Activated gamma-delta T cell treated with Interleukin-2 at 50 U/mL for 16 hours (primary cell): Measurements from ENCODE around the gene BBS1.

Source experiments
- DNase-seq: peaks from one replicate; pipeline ENCODE4 v3.0.0-alpha.2; 2020

The BBS1 gene

GRCh38 chr11:66477263-66478201, 32.9 kb upstream of the BBS1 start:
- DNase-seq: no peak

- peak; percentile 24 for DNase-seq
These were observed 31.6 kb upstream of the BBS1 start for GRCh38 chr11:66478729-66479393.

- no peak for DNase-seq
These were observed 30.9 kb upstream of the BBS1 start for GRCh38 chr11:66479394-66480116.

- peak; percentile 97 for DNase-seq
These were observed 30.1 kb upstream of the BBS1 start, which contains the start of gene DPP3 for GRCh38 chr11:66480117-66480938. DPP3 (plus strand) TSS chr11:66480434; CDS start chr11:66482201, 1,767 bp downstream.

GRCh38 chr11:66484806-66485380, 25.5 kb upstream of the BBS1 start:
- DNase-seq: no peak

GRCh38 chr11:66488957-66489356, 21.5 kb upstream of the BBS1 start:
- no peak for DNase-seq

- no peak for DNase-seq
These were observed 20.8 kb upstream of the BBS1 start for GRCh38 chr11:66489636-66490035.

GRCh38 chr11:66491315-66491935, 19.0 kb upstream of the BBS1 start:
- DNase-seq: no peak

GRCh38 chr11:66492161-66492865, 18.1 kb upstream of the BBS1 start:
- no peak for DNase-seq

GRCh38 chr11:66493130-66493529, 17.3 kb upstream of the BBS1 start:
- DNase-seq: no peak

GRCh38 chr11:66494458-66494857, 16.0 kb upstream of the BBS1 start:
- DNase-seq: no peak

GRCh38 chr11:66494935-66495334, 15.5 kb upstream of the BBS1 start:
- DNase-seq: no peak

- no peak for DNase-seq
These were observed 15.0 kb upstream of the BBS1 start for GRCh38 chr11:66495401-66495854.

GRCh38 chr11:66497206-66497605, 13.2 kb upstream of the BBS1 start:
- DNase-seq: no peak

GRCh38 chr11:66498506-66498905, 11.9 kb upstream of the BBS1 start:
- no peak for DNase-seq

- no peak for DNase-seq
These were observed 5.1 kb upstream of the BBS1 start for GRCh38 chr11:66505276-66505816.

GRCh38 chr11:66509131-66509561, 1.3 kb upstream of the BBS1 start:
- DNase-seq: no peak

GRCh38 chr11:66510990-66511339, 530 bp downstream of the BBS1 start:
- DNase-seq: no peak

- DNase-seq: no peak
These were observed 13.2 kb downstream of the BBS1 start for GRCh38 chr11:66523611-66524010.

- no peak for DNase-seq
These were observed 14.0 kb downstream of the BBS1 start for GRCh38 chr11:66524304-66525040.
